H1 (cell line): ENCODE results near the gene DLST.

ENCODE experiments used
- ATF3 ChIP-seq: IDR thresholded peaks from 2 replicates; pipeline ENCODE4 v1.6.1; 2011; ENCODE audit warnings: low read depth, mild to moderate bottlenecking, low read length; ENCODE audit not compliant: insufficient read depth
- CREB1 ChIP-seq: IDR thresholded peaks from 2 replicates; pipeline ENCODE4 v1.6.1; 2012; ENCODE audit warnings: inconsistent platforms
- CTCF ChIP-seq, 3 experiments: IDR thresholded peaks; 1 replicate in 2 of 3; 2 replicates in 1 of 3; pipeline versions ENCODE4 v1.5.1 to v1.6.1; 2011; ENCODE audit warnings: low read length in 3 of 3, mild to moderate bottlenecking in 3 of 3, inconsistent platforms in 2 of 3, low read depth in 1 of 3, moderate library complexity in 1 of 3; ENCODE audit not compliant: insufficient read depth in 1 of 3; ENCODE audit errors: control extremely low read depth in 1 of 3
- EGR1 ChIP-seq: IDR thresholded peaks from 2 replicates; pipeline ENCODE4 v1.6.1; 2011; ENCODE audit warnings: low read depth, low read length, borderline replicate concordance
- EP300 ChIP-seq, 2 experiments: IDR thresholded peaks; 1 replicate in 1 of 2; 2 replicates in 1 of 2; pipeline ENCODE4 v1.6.1; 2011 to 2012; ENCODE audit warnings: low read depth in 2 of 2, low read length in 2 of 2, mild to moderate bottlenecking in 2 of 2, borderline replicate concordance in 1 of 2, inconsistent platforms in 1 of 2, moderate library complexity in 1 of 2
- KDM1A ChIP-seq: fragments of 200-600, 300-600 bp; sonication (generic); IDR thresholded peaks from 2 replicates; pipeline ENCODE4 v1.7.1; 2016; ENCODE audit warnings: mild to moderate bottlenecking, low read length, borderline replicate concordance
- POLR2A ChIP-seq, 2 experiments: IDR thresholded peaks; 1 replicate in 1 of 2; 2 replicates in 1 of 2; pipeline ENCODE4 v1.6.1; 2011; ENCODE audit warnings: low read depth in 2 of 2, low read length in 2 of 2, mild to moderate bottlenecking in 2 of 2; ENCODE audit errors: control extremely low read depth in 1 of 2
- POLR2AphosphoS5 ChIP-seq: IDR thresholded peaks from 2 replicates; pipeline ENCODE4 v1.6.1; 2011; ENCODE audit warnings: low read depth, low read length
- YY1 ChIP-seq: IDR thresholded peaks from 2 replicates; pipeline ENCODE4 v1.6.1; 2011; ENCODE audit warnings: low read depth, mild to moderate bottlenecking, low read length

- no peak for TF ChIP-seq EGR1
- no peak for TF ChIP-seq EP300 (IDR thresholded peaks at IDR 0.05; ENCODE audit: borderline replicate concordance in 1 of 2, low read depth in 2 of 2, low read length in 2 of 2)
- no peak for TF ChIP-seq ATF3
- no peak for TF ChIP-seq POLR2A (IDR thresholded peaks at IDR 0.05; ENCODE audit: control extremely low read depth in 1 of 2, low read depth in 2 of 2, low read length in 2 of 2)
- TF ChIP-seq POLR2AphosphoS5, result no peak
- no peak for TF ChIP-seq CREB1
- TF ChIP-seq YY1, result no peak
- TF ChIP-seq CTCF (IDR thresholded peaks at IDR 0.05; ENCODE audit: control extremely low read depth in 1 of 3, insufficient read depth in 1 of 3, low read depth in 1 of 3, low read length in 3 of 3), result no peak
- no peak for TF ChIP-seq KDM1A
Measured at GRCh38 chr14:74892745-74893144, 11.0 kb downstream of the DLST start.
